Activated naive CD4-positive, alpha-beta T cell treated with anti-CD3 and anti-CD28 coated beads for 36 hours (primary cell): ENCODE measurements around the gene HMCN2. TPM values are rescaled to one million over a fixed set of nuclear protein-coding genes. Genes with fewer than 3 reads are reported as not detected.

Experiments used
- CTCF ChIA-PET: fragments of 350-600 bp; sonication (Branson Sonifier 250); formaldehyde crosslinking; loops from one replicate; lab custom pipeline; 2021; ENCODE audit warnings: antibody characterized with exemption; lab: Charles Lee
- DNase-seq: peaks from one replicate; pipeline ENCODE4 v3.0.0-alpha.2; 2020
- H3K27ac Mint-ChIP-seq: one replicate; pipeline ENCODE4 v1.8.0; 2021; ENCODE audit warnings: mild to moderate bottlenecking, mixed read lengths
- H3K27me3 Mint-ChIP-seq: one replicate; pipeline ENCODE4 v1.8.0; 2021; ENCODE audit warnings: low read depth, mixed read lengths
- H3K36me3 Mint-ChIP-seq: one replicate; pipeline ENCODE4 v1.8.0; 2021; ENCODE audit warnings: low read depth, mixed read lengths
- H3K4me1 Mint-ChIP-seq: one replicate; pipeline ENCODE4 v1.8.0; 2021; ENCODE audit warnings: low read depth, mixed read lengths
- H3K4me3 Mint-ChIP-seq: one replicate; pipeline ENCODE4 v1.8.0; 2021; ENCODE audit warnings: mild to moderate bottlenecking, moderate library complexity, mixed read lengths
- H3K9me3 Mint-ChIP-seq: one replicate; pipeline ENCODE4 v1.8.0; 2021; ENCODE audit warnings: mixed read lengths
- intact Hi-C: fragments of 100-400 bp; cut with micrococcal nuclease; formaldehyde crosslinking; loops from one replicate; pipeline ENCODE4 v1.15.1; 2023
- total RNA-seq, 2 experiments: library from RNA; stranded (reverse); gene quantifications; one replicate each; pipeline ENCODE4 v1.2.3, GENCODE V29; 2021

HMCN2 gene
- total RNA-seq, 2 experiments from 2014 or later: not detected

DNA sequence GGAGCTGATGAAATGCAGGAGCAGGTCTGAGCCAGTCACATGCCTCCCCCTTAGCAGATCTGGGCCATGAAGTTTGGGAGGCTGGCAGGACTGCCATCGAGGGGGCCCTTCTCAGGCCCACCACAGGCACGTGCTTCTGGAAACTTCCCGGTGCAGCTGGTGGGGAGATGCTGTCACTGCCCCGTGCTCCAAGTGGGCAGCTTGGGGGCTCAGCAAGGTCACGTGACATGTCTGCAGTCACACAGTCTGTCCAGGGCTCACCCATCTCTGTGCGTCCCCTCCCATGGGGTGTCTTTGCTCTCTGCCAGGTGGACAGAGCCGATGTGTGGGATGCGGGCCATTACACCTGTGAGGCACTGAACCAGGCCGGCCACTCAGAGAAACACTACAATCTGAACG is 99.8 kb downstream of the HMCN2 start:
- intact Hi-C loops: no loop called here
- CTCF ChIA-PET: interaction anchor here (0.6 kb wide), 1 partner anchor 95 kb away, joined by 3 read pairs; no protein-coding TSS in a partner anchor
- Mint-ChIP-seq H3K27me3 (no peaks in the 10 kb centered on the region), H3K9me3 (peaks cover 9% of the 10 kb centered on the region), H3K4me3 (no peak overlapping the region), H3K4me1 (peaks cover 10% of the 10 kb centered on the region), H3K27ac (no peak overlapping the region), H3K36me3 (no peaks in the 10 kb centered on the region)
- DNase-seq: no peak

- intact Hi-C loops: no loop called here
- DNase-seq: no peak
- H3K4me3 Mint-ChIP-seq: no peak overlapping the region
- H3K4me1 Mint-ChIP-seq: peaks cover 10% of the 10 kb centered on the region
- H3K27ac Mint-ChIP-seq: no peak overlapping the region
- CTCF ChIA-PET: no interaction called here
- H3K36me3 Mint-ChIP-seq: no peaks in the 10 kb centered on the region
- no peaks in the 10 kb centered on the region for H3K27me3 Mint-ChIP-seq
- peaks cover 9% of the 10 kb centered on the region for H3K9me3 Mint-ChIP-seq
These were observed 100.5 kb downstream of the HMCN2 start for GRCh38 chr9:130366072-130366471.

DNA sequence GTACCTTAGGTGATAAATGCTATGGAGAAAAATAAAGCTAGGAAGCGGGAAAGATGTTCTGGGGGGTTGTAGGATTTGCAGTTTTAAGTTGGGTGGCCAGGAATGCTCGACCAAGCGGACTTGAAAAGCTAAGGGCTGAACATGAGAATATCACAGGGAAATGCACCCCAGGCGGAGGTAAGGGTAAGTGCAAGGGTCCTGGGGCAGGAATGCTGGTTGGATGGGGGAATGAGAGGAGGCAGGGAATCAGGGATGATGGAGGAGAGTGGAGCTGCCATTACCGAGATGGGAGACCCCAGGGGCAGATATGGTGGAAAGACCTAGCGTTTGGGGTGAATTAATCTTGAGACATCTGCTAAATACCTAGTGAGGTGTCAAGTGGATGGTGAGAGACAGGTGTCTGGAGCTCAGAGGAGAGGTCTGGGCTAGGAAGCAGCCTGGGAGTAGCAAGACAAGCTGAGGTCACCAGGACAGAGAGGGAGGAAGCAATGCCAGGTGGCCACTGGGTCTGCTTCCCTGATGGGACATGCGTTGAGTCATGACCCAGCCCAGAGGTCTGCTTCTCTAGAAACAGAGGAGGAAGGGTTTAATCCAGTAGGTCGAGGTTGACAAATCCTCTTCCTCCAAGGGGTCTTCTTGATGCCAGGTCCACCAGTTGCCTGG is 101.5 kb downstream of the HMCN2 start:
- no peaks in the 10 kb centered on the region for H3K36me3 Mint-ChIP-seq
- H3K4me3 Mint-ChIP-seq: no peak overlapping the region
- H3K27me3 Mint-ChIP-seq: no peaks in the 10 kb centered on the region
- CTCF ChIA-PET: no interaction called here
- peaks cover 9% of the 10 kb centered on the region for H3K9me3 Mint-ChIP-seq
- no peak for DNase-seq
- intact Hi-C loops: no loop called here
- H3K27ac Mint-ChIP-seq: no peak overlapping the region
- peaks cover 10% of the 10 kb centered on the region for H3K4me1 Mint-ChIP-seq

GRCh38 chr9:130368631-130369103 is 103.1 kb downstream of the HMCN2 start:
- peak; percentile 55 for DNase-seq
- intact Hi-C loops: no loop called here
- Mint-ChIP-seq H3K27ac (no peak overlapping the region), H3K4me1 (peaks cover 10% of the 10 kb centered on the region), H3K9me3 (peaks cover 9% of the 10 kb centered on the region), H3K4me3 (no peak overlapping the region), H3K27me3 (no peaks in the 10 kb centered on the region), H3K36me3 (no peaks in the 10 kb centered on the region)
- CTCF ChIA-PET: no interaction called here

DNA sequence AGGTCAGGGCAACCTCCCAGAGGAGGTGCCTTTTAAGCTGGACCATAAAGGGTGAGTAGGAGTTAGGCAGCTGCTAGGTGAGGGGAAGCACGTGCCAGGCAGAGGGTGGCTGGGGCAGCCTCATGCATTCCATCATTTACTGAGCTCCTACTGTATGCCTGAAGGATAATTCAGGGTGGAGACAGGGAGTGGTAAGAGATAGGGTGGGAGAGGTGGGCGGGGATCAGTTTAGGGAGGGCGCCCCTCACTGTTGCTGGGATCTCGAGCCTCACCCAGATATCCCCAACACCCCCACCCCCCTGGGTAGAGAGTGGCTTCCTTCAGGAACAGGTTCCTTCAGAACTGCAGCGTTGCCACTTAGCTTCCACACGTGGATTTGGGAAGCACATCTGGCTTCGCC is 104.7 kb downstream of the HMCN2 start:
- intact Hi-C loops: no loop called here
- no peak for DNase-seq
- Mint-ChIP-seq H3K9me3 (peaks cover 9% of the 10 kb centered on the region), H3K4me3 (no peak overlapping the region), H3K27ac (peak overlapping the region; percentile 1), H3K36me3 (no peaks in the 10 kb centered on the region), H3K27me3 (no peaks in the 10 kb centered on the region), H3K4me1 (peaks cover 10% of the 10 kb centered on the region)
- CTCF ChIA-PET: no interaction called here

DNA sequence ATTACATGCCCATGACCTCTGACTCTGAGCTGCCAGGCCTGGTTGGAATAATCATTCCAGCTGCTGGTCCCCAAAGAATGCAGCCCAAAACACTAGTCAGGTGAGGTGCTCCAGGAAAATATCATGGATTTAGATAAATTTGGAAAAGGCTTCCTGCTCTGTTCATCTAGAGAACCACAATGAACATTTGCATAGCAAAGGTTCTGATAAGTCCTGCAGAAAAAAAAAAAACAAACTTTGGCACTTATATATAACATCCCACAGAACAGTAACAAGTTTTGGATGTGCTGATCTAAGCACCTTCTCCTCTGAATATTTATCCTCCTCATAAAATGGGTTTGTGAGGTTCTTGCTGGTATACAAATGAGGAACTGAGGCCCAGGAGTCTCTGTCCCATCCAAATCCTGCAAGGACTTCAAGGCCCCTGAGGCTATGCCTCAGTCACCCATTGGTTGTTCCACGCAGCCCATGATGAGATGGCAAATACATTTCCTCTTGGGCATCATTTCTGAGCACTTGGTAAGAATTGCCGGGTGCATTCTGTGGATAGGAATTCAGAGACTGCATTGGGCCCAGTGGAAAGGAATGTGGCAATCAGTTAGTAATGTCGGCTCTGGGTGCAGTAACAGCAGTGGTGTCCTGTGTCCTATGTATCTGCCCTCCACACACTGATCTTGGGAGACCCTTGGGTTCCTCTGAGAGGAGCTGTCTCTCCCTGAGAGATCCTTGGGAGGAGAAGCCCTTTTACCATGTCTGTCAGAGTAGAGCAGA is 105.8 kb downstream of the HMCN2 start:
- no peak for DNase-seq
- CTCF ChIA-PET: no interaction called here
- Mint-ChIP-seq H3K27ac (no peak overlapping the region), H3K36me3 (no peaks in the 10 kb centered on the region), H3K27me3 (no peaks in the 10 kb centered on the region), H3K4me3 (no peak overlapping the region), H3K4me1 (peaks cover 10% of the 10 kb centered on the region), H3K9me3 (peaks cover 9% of the 10 kb centered on the region)
- intact Hi-C loops: no loop called here

DNA sequence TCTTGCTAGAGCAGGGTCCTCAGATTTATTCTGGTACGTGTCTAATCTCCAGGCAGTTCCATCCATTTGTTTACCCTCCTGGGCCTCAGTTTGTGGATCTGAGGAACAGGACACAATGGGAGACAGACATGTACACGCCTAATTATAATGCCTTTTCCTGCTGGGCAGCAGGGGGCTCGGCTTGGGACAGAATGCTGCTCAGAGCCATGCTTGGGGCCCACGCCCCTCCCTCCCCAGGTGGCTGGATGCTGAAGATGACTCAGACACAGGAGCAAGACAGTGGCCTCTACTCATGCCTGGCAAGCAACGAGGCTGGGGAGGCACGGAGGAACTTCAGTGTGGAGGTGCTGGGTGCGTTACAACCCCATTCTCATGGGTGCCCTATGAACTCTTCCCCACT is 106.5 kb downstream of the HMCN2 start:
- H3K27me3 Mint-ChIP-seq: no peaks in the 10 kb centered on the region

DNA sequence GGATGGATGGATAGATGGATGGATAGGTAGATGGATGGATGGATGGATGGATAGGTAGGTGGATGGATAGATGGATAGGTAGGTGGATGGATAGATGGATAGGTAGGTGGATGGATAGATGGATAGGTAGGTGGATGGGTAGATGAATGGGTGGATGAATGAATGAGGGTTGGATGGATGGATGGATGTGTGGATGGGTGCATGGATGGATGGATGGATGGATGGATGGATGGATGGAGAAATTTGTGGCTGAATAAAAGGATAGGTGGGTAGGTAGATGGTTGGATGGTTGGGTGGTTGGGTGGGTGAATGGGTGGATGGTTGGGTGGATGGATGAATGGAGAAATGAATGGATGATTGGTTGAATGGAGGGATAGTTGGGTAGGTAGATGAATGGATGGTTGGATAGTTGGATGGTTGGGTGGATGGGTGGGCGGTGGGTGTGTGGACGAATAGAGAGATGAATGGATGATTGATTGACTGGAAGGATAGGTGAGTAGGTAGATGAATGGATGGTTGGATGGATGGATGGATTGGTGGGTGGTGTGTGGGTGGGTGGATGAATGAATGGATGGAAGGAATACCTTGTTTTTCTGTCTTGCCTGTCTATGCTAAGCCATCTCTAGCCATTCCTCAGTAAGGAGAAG is 108.2 kb downstream of the HMCN2 start:
- no peak overlapping the region for H3K27ac Mint-ChIP-seq
- H3K4me1 Mint-ChIP-seq: peaks cover under 1% of the 10 kb centered on the region
- peaks cover under 1% of the 10 kb centered on the region for H3K9me3 Mint-ChIP-seq
- no peak for DNase-seq
- no peak overlapping the region for H3K4me3 Mint-ChIP-seq
- CTCF ChIA-PET: no interaction called here
- intact Hi-C loops: no loop called here
- H3K36me3 Mint-ChIP-seq: no peaks in the 10 kb centered on the region
- H3K27me3 Mint-ChIP-seq: no peaks in the 10 kb centered on the region

More for the DNA sequence above, 106.5 kb downstream of the HMCN2 start:
- Mint-ChIP-seq H3K4me3 (no peak overlapping the region), H3K36me3 (no peaks in the 10 kb centered on the region), H3K4me1 (peaks cover 10% of the 10 kb centered on the region), H3K27ac (no peak overlapping the region), H3K9me3 (peaks cover 9% of the 10 kb centered on the region)
- DNase-seq: no peak
- CTCF ChIA-PET: no interaction called here
- intact Hi-C loops: no loop called here

GRCh38 chr9:130377612-130378011 is 112.1 kb downstream of the HMCN2 start:
- H3K36me3 Mint-ChIP-seq: no peaks in the 10 kb centered on the region
- H3K27me3 Mint-ChIP-seq: no peaks in the 10 kb centered on the region
- intact Hi-C loops: no loop called here
- CTCF ChIA-PET: no interaction called here
- no peak for DNase-seq
- H3K9me3 Mint-ChIP-seq: no peaks in the 10 kb centered on the region
- no peak overlapping the region for H3K27ac Mint-ChIP-seq
- no peak overlapping the region for H3K4me3 Mint-ChIP-seq
- no peaks in the 10 kb centered on the region for H3K4me1 Mint-ChIP-seq

DNA sequence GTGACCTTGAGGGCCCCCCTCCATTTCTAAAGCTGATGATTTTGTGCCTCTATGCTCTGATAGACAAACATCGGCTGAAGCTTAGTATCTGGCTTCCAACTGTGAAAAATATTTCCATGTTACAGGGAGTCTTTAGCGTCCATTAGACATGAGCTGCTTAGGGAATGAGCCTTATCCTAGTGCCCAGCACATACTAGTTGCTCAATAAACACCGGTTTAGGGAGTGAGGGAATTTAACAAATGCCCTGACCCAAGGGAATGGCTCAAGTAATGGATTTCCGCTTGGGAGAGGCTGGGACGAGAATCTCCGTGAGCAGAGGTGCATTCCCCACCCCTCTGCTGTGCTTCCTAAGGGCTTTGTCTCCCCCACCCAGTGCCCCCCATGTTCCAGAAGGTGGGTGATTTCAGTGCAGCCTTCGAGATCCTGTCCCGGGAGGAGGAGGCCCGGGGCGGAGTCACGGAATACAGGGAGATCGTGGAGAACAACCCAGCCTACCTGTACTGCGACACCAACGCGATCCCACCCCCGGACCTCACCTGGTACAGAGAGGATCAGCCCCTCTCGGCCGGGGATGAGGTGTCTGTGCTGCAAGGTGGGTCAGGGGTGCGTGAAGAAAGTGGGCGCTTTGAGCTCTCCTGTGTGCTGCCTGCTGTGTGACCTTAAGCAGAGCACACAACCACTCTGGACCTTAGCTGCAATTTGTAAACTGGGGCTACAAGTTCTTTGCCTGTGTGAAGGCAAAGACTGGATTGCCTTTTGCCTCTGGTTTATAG is 113.5 kb downstream of the HMCN2 start:
- intact Hi-C loops: no loop called here
- Mint-ChIP-seq H3K4me3 (no peak overlapping the region), H3K9me3 (no peaks in the 10 kb centered on the region), H3K4me1 (no peaks in the 10 kb centered on the region), H3K27me3 (no peaks in the 10 kb centered on the region), H3K36me3 (no peaks in the 10 kb centered on the region), H3K27ac (no peak overlapping the region)
- no peak for DNase-seq
- CTCF ChIA-PET: no interaction called here

GRCh38 chr9:130379649-130379970 is 114.0 kb downstream of the HMCN2 start:
- Mint-ChIP-seq H3K27me3 (no peaks in the 10 kb centered on the region), H3K9me3 (no peaks in the 10 kb centered on the region), H3K36me3 (no peaks in the 10 kb centered on the region), H3K4me3 (no peak overlapping the region), H3K4me1 (no peaks in the 10 kb centered on the region), H3K27ac (no peak overlapping the region)
- intact Hi-C loops: no loop called here
- no peak for DNase-seq
- CTCF ChIA-PET: no interaction called here

- no peak overlapping the region for H3K27ac Mint-ChIP-seq
- H3K9me3 Mint-ChIP-seq: no peaks in the 10 kb centered on the region
- H3K4me1 Mint-ChIP-seq: no peaks in the 10 kb centered on the region
- intact Hi-C loops: no loop called here
- no peaks in the 10 kb centered on the region for H3K36me3 Mint-ChIP-seq
- no peak overlapping the region for H3K4me3 Mint-ChIP-seq
- no peak for DNase-seq
- CTCF ChIA-PET: no interaction called here
- H3K27me3 Mint-ChIP-seq: no peaks in the 10 kb centered on the region
These were observed 115.4 kb downstream of the HMCN2 start for GRCh38 chr9:130380920-130381469.
